BLaER1 treated with 17β-estradiol and CSF1 and Interleukin-3, amounts not matched to agents 10 nM and 100 nM (cell line): ENCODE results near the gene UNC45A.

Experiments
- H3K27ac ChIP-seq, 11 experiments: shearing (Covaris generic); formaldehyde crosslinking; 2 replicates each; pipeline ENCODE4 v1.8.1; 2022
- H3K27me3 ChIP-seq, 11 experiments: shearing (Covaris generic); formaldehyde crosslinking; 2 replicates each; pipeline ENCODE4 v1.8.1; 2022
- H3K36me3 ChIP-seq, 11 experiments: shearing (Covaris generic); formaldehyde crosslinking; 2 replicates each; pipeline ENCODE4 v1.8.1; 2022
- H3K4me1 ChIP-seq, 10 experiments: shearing (Covaris generic); formaldehyde crosslinking; 2 replicates each; pipeline ENCODE4 v1.8.1; 2022
- H3K4me2 ChIP-seq, 11 experiments: shearing (Covaris generic); formaldehyde crosslinking; 2 replicates each; pipeline ENCODE4 v1.8.1; 2022
- H3K4me3 ChIP-seq, 10 experiments: shearing (Covaris generic); formaldehyde crosslinking; 2 replicates each; pipeline ENCODE4 v1.8.1; 2022
- H3K9ac ChIP-seq, 11 experiments: shearing (Covaris generic); formaldehyde crosslinking; 2 replicates each; pipeline ENCODE4 v1.8.1; 2022
- H3K9me3 ChIP-seq, 11 experiments: shearing (Covaris generic); formaldehyde crosslinking; replicated peaks in 1 of 11; 2 replicates each; pipeline ENCODE4 v1.8.1; 2022
- H4K20me1 ChIP-seq, 11 experiments: shearing (Covaris generic); formaldehyde crosslinking; 2 replicates each; pipeline ENCODE4 v1.8.1; 2022
- Cebpa-rat ChIP-seq, 11 experiments: shearing (Covaris generic); IDR thresholded peaks; 2 replicates each; pipeline ENCODE4 v1.8.1; 2022

The UNC45A gene

DNA sequence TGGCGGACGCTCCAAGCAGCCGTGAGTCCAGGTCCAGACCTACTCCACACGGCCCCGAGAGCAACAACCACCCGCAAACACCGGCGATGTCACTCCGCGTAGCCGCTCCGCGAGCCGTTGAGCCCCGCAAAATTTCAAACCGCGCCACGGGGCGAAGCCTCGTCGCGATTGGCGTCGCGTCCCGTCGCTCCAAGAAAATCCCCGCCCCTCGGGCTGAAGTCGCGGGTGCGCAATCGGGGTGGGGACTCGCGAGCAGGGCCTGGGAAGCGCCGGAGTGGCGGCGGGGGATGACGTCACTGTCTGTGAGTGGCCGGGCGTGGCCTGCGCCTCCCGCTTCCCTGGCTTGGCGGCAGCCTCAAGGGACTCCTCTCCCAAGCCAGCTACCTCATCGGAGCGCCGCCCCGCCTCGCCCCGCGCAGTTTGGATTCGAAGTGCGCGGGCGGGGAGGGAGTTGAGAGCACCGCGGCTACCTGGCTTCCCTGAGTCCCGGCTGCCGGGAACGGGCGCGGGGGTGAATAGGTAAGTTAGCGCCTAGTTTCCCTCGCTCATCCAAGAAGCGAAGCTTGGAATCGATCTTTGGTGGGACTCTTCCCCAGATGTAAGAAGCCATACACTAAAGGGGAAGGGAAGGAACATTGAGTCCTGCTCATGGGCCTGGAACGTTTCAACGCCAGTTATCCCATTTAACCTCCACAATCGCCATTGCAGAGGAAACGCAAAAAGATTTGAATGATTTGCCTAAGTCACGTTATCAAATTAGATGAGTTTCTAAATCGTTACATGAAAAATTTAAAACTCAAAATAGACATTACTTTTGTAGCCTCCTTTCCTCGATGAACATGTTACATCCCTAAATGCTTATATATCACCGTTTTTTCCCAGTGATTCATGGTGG is 59.6 kb downstream of the UNC45A start, which contains the start of gene PRC1:
PRC1 (minus strand) TSS at position 119 of the 895 bp plus-strand sequence; CDS start at position 1, 118 bp downstream.
- TF ChIP-seq Cebpa-rat (IDR thresholded peaks at IDR 0.05): no peak
- Histone ChIP-seq H3K4me2 (peak within 1 kb of the TSS; percentile 74 to 92 (median 85)), H3K4me3 (peak within 1 kb of the TSS; percentile 85 to 100 (median 95)), H3K9me3 (no peaks in the 10 kb centered on the region), H3K27ac (peak within 1 kb of the TSS; percentile 66 to 98 (median 95)), H3K27me3 (no peaks in the 10 kb centered on the region), H4K20me1 (peaks cover 0 to 14% (median 3%) of the 10 kb centered on the region in 11 experiments; a peak in 8 of 22 replicates), H3K9ac (peak within 1 kb of the TSS; percentile 91 to 99 (median 96)), H3K4me1 (peaks cover 22 to 38% (median 32%) of the 10 kb centered on the region in 10 experiments; a peak in 19 of 20 replicates), H3K36me3 (peaks cover 26 to 34% (median 29%) of the 10 kb centered on the region in 11 experiments)

DNA sequence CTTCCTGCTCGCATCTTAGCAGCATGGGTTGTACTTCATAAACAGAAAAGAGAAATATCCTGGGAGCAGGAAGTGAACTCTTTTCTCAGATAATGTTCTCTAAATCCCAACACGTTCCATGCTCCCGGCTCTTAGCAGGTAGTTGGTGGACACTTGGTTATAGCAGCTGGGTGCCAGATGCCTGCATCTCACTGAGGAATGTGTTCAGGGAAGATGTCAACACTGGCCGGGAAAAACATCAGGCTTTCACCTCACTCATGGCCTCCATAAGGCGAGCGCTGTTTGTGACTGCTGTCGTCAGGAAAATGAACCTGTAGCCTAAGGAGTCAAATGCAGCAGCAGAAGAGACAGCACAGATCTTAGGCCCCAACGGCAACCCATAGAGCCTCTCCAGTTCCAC is 63.7 kb downstream of the UNC45A start:
- H3K9me3 ChIP-seq: no peaks in the 10 kb centered on the region
- H3K9ac ChIP-seq: no peak overlapping the region
- TF ChIP-seq Cebpa-rat (IDR thresholded peaks at IDR 0.05): no peak

DNA sequence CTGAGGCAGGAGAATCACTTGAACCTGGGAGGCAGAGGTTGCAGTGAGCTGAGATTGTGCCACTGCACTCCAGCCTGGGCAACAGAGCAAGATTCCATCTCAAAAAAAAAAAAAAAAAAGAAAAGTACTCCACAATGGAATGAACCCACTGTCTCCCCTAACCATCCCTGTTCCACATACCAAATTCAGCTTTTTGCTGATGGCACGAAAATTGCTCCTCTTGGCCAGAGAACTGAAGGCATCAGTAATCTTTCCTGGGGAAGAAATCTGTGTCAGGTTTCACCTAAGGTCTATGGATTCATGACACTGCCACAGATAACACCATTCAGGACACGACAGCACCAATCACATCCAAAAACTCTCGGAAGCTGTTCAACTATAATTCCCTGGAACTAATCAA is 66.1 kb downstream of the UNC45A start:
- Histone ChIP-seq H3K36me3 (peaks cover 90 to 99% (median 94%) of the 10 kb centered on the region in 11 experiments), H3K27me3 (no peaks in the 10 kb centered on the region), H3K27ac (no peak overlapping the region), H3K9ac (no peak overlapping the region), H3K4me2 (no peak overlapping the region), H4K20me1 (peaks cover 0 to 14% (median 0%) of the 10 kb centered on the region in 11 experiments; a peak in 4 of 22 replicates), H3K4me3 (no peak overlapping the region), H3K9me3 (no peaks in the 10 kb centered on the region), H3K4me1 (no peaks in the 10 kb centered on the region)
- TF ChIP-seq Cebpa-rat (IDR thresholded peaks at IDR 0.05): no peak

More for the DNA sequence above, 63.7 kb downstream of the UNC45A start:
- Histone ChIP-seq H3K4me2 (no peak overlapping the region), H4K20me1 (peaks cover 0 to 9% (median 0%) of the 10 kb centered on the region in 11 experiments; a peak in 1 of 22 replicates), H3K27ac (no peak overlapping the region), H3K27me3 (no peaks in the 10 kb centered on the region), H3K4me1 (peaks cover 0 to 12% (median 10%) of the 10 kb centered on the region in 10 experiments; a peak in 18 of 20 replicates), H3K4me3 (no peak overlapping the region), H3K36me3 (peaks cover 65 to 74% (median 69%) of the 10 kb centered on the region in 11 experiments)
